ENCODE results near the gene CFAP47.

GRCh38 chrX:36383495-36383894 lies 464.0 kb downstream of the CFAP47 start:
- TF ChIP-seq, protein P1, sequence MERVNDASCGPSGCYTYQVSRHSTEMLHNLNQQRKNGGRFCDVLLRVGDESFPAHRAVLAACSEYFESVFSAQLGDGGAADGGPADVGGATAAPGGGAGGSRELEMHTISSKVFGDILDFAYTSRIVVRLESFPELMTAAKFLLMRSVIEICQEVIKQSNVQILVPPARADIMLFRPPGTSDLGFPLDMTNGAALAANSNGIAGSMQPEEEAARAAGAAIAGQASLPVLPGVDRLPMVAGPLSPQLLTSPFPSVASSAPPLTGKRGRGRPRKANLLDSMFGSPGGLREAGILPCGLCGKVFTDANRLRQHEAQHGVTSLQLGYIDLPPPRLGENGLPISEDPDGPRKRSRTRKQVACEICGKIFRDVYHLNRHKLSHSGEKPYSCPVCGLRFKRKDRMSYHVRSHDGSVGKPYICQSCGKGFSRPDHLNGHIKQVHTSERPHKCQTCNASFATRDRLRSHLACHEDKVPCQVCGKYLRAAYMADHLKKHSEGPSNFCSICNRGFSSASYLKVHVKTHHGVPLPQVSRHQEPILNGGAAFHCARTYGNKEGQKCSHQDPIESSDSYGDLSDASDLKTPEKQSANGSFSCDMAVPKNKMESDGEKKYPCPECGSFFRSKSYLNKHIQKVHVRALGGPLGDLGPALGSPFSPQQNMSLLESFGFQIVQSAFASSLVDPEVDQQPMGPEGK (CRISPR knock-in tag; IDR thresholded peaks at IDR 0.05; ENCODE audit: borderline replicate concordance): no peak
- TF ChIP-seq SNAI2 (CRISPR knock-in tag; IDR thresholded peaks at IDR 0.05) (no peak), CREB5 (CRISPR knock-in tag; IDR thresholded peaks at IDR 0.05; ENCODE audit: low read depth) (no peak)

All from SK-N-SH treated with all-trans-retinoic acid at 6 μM for 48 hours (cell line).